ENCODE data around the gene PNKP. TPM values are rescaled to one million over a fixed set of nuclear protein-coding genes. Genes with fewer than 3 reads are reported as not detected.

Gene PNKP
- total RNA-seq, 1 donor from 2014 or later: 69.3 TPM

DNA sequence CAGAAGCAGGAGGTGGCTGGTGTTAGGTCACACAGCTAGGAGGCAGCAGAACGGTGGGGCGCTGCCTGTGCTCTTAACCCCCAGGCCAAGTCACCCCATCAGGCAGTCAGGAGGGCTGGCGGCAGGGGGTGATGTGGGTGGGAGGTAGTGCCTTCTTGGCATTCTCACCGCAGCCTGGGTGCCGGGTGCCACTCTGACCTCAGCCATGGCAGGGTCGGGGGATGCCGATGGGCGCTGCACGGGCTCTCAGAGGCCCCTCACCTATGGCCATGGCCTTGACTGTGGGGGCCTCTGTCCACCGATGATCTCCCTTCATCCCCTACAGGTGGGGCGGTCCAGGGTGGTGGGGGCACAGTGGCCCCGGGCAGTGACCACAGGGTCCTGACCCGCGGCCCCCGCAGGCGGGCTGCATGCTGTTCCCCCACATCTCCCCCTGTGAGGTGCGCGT, 10.8 kb downstream of the PNKP start:
- TF ChIP-seq, protein P1, sequence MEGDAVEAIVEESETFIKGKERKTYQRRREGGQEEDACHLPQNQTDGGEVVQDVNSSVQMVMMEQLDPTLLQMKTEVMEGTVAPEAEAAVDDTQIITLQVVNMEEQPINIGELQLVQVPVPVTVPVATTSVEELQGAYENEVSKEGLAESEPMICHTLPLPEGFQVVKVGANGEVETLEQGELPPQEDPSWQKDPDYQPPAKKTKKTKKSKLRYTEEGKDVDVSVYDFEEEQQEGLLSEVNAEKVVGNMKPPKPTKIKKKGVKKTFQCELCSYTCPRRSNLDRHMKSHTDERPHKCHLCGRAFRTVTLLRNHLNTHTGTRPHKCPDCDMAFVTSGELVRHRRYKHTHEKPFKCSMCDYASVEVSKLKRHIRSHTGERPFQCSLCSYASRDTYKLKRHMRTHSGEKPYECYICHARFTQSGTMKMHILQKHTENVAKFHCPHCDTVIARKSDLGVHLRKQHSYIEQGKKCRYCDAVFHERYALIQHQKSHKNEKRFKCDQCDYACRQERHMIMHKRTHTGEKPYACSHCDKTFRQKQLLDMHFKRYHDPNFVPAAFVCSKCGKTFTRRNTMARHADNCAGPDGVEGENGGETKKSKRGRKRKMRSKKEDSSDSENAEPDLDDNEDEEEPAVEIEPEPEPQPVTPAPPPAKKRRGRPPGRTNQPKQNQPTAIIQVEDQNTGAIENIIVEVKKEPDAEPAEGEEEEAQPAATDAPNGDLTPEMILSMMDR (IDR thresholded peaks at IDR 0.05; ENCODE audit: insufficient read depth, low read length, poor library complexity, severe bottlenecking): no peak
- no peak overlapping the region for H3K4me3 ChIP-seq (ENCODE audit: low read depth, low read length)
- H3K27me3 ChIP-seq (ENCODE audit: control insufficient read depth, insufficient read depth, low read length): no peaks in the 10 kb centered on the region
- H3K36me3 ChIP-seq (ENCODE audit: control insufficient read depth, insufficient read depth, low read length): peaks cover 14% of the 10 kb centered on the region
- no peak for DNase-seq (ENCODE audit: low read depth)

DNA sequence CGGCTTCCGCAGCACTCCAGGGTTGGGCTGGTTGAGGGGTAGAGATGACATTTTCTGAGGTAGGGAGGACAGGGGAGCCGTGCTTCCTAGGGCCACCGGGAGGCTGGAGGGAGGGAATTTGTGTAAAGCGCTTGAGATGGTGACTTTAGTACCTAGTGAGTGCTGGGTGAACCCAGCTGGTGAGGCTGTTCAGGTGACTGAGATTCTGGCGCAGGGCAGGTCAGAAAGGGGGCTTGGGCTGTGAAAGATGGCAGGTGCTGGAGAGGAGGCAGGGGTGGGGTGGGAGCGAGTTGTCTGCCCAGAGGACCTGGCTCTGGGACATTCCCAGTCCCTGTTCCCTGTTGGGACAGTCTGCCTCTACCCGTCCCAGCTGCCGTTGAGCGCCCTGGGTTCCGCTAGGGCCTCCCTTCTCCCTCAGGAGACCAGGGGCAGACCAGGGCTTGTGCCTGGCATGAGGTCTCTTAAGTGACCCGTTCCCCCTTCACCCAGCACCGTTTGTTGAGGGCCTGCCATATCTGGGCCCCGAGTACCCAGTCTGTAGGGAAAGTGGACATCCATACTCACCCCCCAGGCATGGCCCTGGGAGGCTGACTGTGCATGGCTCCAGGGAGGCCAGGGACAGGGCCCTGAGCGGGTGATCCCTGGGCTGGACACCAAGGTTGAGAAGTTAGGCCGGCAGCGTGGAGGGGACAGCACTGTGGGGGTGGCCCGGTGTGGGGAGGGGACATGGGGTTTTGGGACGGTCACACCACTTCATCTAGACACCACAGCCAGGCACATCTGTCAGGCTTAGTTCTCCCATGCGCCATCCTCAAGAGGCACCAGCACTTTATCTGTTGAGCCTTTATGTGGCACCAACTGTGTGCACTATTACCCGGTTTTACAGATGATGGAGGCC, 11.5 kb downstream of the PNKP start:
- TF ChIP-seq, protein P1 (IDR thresholded peaks at IDR 0.05; ENCODE audit: insufficient read depth, low read length, poor library complexity, severe bottlenecking): no peak
- H3K36me3 ChIP-seq (ENCODE audit: control insufficient read depth, insufficient read depth, low read length): peaks cover 13% of the 10 kb centered on the region

GRCh38 chr19:49855277-49855675, 12.1 kb downstream of the PNKP start:
- peaks cover 11% of the 10 kb centered on the region for H3K36me3 ChIP-seq (ENCODE audit: control insufficient read depth, insufficient read depth, low read length)
- no peak for DNase-seq (ENCODE audit: low read depth)
- TF ChIP-seq, protein P1 (IDR thresholded peaks at IDR 0.05; ENCODE audit: insufficient read depth, low read length, poor library complexity, severe bottlenecking): no peak

More for the DNA sequence above, 11.5 kb downstream of the PNKP start:
- Histone ChIP-seq H3K4me3 (ENCODE audit: low read depth, low read length) (no peak overlapping the region), H3K27me3 (ENCODE audit: control insufficient read depth, insufficient read depth, low read length) (no peaks in the 10 kb centered on the region)
- no peak for DNase-seq (ENCODE audit: low read depth)

DNA sequence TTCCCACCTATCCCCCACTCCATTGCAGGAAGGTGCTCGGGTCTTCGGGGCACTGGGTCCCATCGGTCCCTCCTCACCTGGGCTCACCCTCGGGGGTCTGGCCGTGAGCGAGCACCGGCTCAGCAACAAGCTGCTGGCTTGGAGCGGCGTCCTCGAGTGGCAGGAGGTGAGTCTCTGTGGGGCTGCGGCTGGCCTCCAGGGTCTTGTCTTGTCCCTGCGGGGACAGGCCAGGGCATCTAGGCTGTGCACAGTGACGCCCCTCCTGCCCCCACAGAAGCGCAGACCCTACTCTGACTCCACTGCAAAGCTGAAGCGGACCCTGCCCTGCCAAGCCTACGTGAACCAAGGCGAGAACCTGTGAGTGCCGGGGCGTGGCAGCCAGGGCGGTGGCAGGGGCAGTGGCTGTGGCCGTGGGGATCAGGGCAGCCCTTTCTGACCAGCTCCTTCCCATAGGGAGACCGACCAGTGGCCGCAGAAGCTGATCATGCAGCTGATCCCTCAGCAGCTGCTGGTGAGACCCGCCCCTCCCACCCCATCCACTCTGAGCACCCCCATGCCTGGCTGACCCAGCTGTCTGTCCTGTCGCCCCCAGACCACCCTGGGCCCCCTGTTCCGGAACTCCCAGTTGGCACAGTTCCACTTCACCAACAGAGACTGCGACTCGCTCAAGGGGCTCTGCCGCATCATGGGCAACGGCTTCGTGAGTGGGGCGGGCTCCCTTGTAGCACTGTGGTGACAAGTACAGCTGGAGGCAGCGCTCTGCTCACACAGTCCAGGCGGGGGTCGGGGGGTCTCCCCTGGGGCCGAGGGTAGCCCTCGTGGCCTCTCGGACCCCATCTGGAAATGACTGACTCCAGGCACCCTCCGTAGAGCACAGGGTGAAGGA, 12.8 kb downstream of the PNKP start:
- no peak for DNase-seq (ENCODE audit: low read depth)
- TF ChIP-seq, protein P1 (IDR thresholded peaks at IDR 0.05; ENCODE audit: insufficient read depth, low read length, poor library complexity, severe bottlenecking): no peak
- H3K4me3 ChIP-seq (ENCODE audit: low read depth, low read length): no peak overlapping the region
- no peaks in the 10 kb centered on the region for H3K27me3 ChIP-seq (ENCODE audit: control insufficient read depth, insufficient read depth, low read length)
- H3K36me3 ChIP-seq (ENCODE audit: control insufficient read depth, insufficient read depth, low read length): peaks cover 7% of the 10 kb centered on the region

More at GRCh38 chr19:49855277-49855675, 12.1 kb downstream of the PNKP start:
- H3K4me3 ChIP-seq (ENCODE audit: low read depth, low read length): no peak overlapping the region
- H3K27me3 ChIP-seq (ENCODE audit: control insufficient read depth, insufficient read depth, low read length): no peaks in the 10 kb centered on the region

DNA sequence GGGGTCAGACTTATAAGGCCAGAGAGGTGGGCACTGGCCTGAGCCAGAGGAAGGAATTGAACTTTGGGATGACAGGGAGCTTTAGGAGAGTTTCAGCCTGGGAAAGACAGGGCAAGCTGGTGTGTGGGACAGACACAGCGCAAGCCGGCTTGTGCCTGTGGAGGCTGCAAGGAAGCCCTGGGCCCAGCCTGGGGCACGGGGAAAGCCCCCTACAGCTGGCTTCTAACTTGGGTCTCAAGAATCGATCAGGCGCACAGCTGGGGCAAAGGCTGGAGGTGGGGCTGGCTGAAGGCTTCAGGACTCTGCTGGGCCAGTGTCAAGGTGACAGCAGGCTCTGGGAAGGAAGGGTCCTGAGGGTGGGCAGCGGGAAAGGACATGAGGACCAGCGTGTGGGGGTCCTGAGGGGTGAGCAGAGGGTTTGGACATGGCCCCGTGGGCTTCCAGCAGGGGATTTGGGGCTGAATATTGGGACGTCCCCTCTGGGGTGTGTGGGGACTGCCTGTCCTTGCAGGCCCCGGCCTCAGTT, 13.5 kb downstream of the PNKP start:
- Histone ChIP-seq H3K27me3 (ENCODE audit: control insufficient read depth, insufficient read depth, low read length) (no peaks in the 10 kb centered on the region), H3K4me3 (ENCODE audit: low read depth, low read length) (no peak overlapping the region), H3K36me3 (ENCODE audit: control insufficient read depth, insufficient read depth, low read length) (peaks cover 5% of the 10 kb centered on the region)
- TF ChIP-seq, protein P1 (IDR thresholded peaks at IDR 0.05; ENCODE audit: insufficient read depth, low read length, poor library complexity, severe bottlenecking): no peak
- DNase-seq (ENCODE audit: low read depth): no peak
